GM12878 (cell line): ENCODE data around the gene RUFY3. TPM values are rescaled to one million over a fixed set of nuclear protein-coding genes. Genes with fewer than 3 reads are reported as not detected.
A peak's percentile ranks its signal among the peaks of the same experiment; 100 is the strongest.

Experiments used
- CREM ChIP-seq: IDR thresholded peaks from 2 replicates; pipeline ENCODE4 v1.6.1; 2014; ENCODE audit warnings: antibody characterized with exemption, low read depth
- EP300 ChIP-seq, 2 experiments: fragments of 150-350 bp in 1 of 2; IDR thresholded peaks; 2 replicates each; pipeline ENCODE4 v1.6.1; 2011 to 2012; ENCODE audit warnings: low read depth in 2 of 2, low read length in 2 of 2, borderline replicate concordance in 1 of 2, improper control_type of control experiment in 1 of 2, inconsistent platforms in 1 of 2; ENCODE audit not compliant: control insufficient read depth in 1 of 2
- ETV6 ChIP-seq, 2 experiments: fragments of 450-650 bp in 1 of 2; IDR thresholded peaks in 1 of 2; conservative IDR thresholded peaks in 1 of 2; 2 replicates each; pipeline ENCODE4 v1.6.1; 2014; ENCODE audit warnings: antibody characterized with exemption in 1 of 2, borderline replicate concordance in 1 of 2, low read depth in 1 of 2, mild to moderate bottlenecking in 1 of 2, moderate library complexity in 1 of 2
- IKZF1 ChIP-seq: fragments of 450-650 bp; conservative IDR thresholded peaks from 2 replicates; pipeline ENCODE4 v1.6.1; 2017; ENCODE audit warnings: antibody characterized with exemption, mild to moderate bottlenecking
- MTA3 ChIP-seq: IDR thresholded peaks from 2 replicates; pipeline ENCODE4 v1.6.1; 2012; ENCODE audit warnings: low read length, inconsistent platforms, borderline replicate concordance
- NR2C1 ChIP-seq: fragments of 450-650 bp; IDR thresholded peaks from 2 replicates; pipeline ENCODE4 v1.6.1; 2017; ENCODE audit warnings: antibody characterized with exemption, mild to moderate bottlenecking, moderate library complexity
- PML ChIP-seq: IDR thresholded peaks from 2 replicates; pipeline ENCODE4 v1.6.1; 2012; ENCODE audit warnings: low read length, inconsistent platforms
- SMAD5 ChIP-seq: IDR thresholded peaks from 2 replicates; pipeline ENCODE4 v1.6.1; 2016; ENCODE audit warnings: antibody characterized with exemption, low read depth
- TCF7 ChIP-seq: IDR thresholded peaks from 2 replicates; pipeline ENCODE4 v1.6.1; 2014; ENCODE audit warnings: antibody characterized with exemption, borderline replicate concordance
- polyA plus RNA-seq, 11 experiments: library from polyadenylated mRNA; depleted of rRNA in 4 of 11; unstranded in 6 of 11; stranded (reverse) in 5 of 11; fragments of >200 nt; fragmentation: Nextera tagmentation in 4 of 11; fragmentation: Illumina TruSeq in 1 of 11; extraction: Ambion mirVana in 4 of 11; extraction: Trizol in 1 of 11; gene quantifications; 1 replicate in 1 of 11; 2 replicates in 10 of 11; pipeline versions ENCODE4 v1.2.1 to v1.2.3, GENCODE V29; 2011 to 2016; ENCODE audit warnings: inconsistent platforms in 2 of 11, missing spikeins in 2 of 11, low read depth in 1 of 11
- total RNA-seq, 4 experiments: library from RNA; depleted of rRNA in 3 of 4; stranded (reverse); fragments of >200 nt in 3 of 4; fragmentation: Illumina TruSeq in 1 of 4; extraction: Trizol in 1 of 4; gene quantifications; 2 replicates each; pipeline versions ENCODE4 v1.2.1 to v1.2.3, GENCODE V29; 2013 to 2021
- TF ChIP-seq, protein P1 (sequence below): fragments of 450-650 bp; formaldehyde crosslinking; IDR thresholded peaks from 2 replicates; pipeline ENCODE4 v1.5.0; 2022; ENCODE audit warnings: mild to moderate bottlenecking, missing genetic modification characterization
- TF ChIP-seq, protein P2 (sequence below): fragments of 450-650 bp; IDR thresholded peaks from 2 replicates; pipeline ENCODE4 v1.6.1; 2017; ENCODE audit warnings: mild to moderate bottlenecking, low read depth, inconsistent platforms; ENCODE audit not compliant: poor library complexity, severe bottlenecking

Gene RUFY3
- total and polyA plus RNA-seq, 10 of the 15 experiments (the other 5 are each of a cell fraction or from before 2014, with no cell fraction given): 5.1 to 28.3 (median 13.1) TPM

DNA sequence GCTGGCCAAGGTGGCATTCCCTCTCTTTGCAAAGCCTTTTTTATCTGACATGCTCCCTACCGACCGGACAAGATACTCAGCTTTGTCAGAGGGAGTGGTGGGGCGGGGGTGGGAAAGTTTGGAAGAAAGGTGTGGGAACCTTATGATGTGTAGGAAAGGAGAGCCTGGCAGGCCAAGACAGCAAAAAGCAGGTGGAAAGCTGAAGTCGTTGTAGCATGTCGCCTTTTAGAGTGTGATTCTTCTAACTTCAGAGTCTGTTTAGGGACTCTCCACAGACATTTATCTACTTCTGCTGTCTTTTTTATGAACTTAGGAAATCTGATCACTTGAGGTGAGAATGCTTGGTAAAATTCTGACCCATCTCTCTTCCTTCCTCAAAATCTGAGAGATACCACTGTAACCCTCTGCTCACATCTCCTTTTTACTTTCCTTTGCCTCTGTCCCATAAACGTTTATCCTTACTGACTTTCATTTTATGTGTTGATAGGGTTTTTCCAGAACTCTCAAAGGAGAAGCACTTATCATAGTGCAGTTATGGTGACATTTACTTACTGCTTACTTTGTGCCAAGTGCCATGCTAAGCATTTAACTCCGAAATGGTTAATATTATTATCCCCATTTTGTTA, 8.2 kb upstream of the RUFY3 start (continued):
- TF ChIP-seq, protein P1, sequence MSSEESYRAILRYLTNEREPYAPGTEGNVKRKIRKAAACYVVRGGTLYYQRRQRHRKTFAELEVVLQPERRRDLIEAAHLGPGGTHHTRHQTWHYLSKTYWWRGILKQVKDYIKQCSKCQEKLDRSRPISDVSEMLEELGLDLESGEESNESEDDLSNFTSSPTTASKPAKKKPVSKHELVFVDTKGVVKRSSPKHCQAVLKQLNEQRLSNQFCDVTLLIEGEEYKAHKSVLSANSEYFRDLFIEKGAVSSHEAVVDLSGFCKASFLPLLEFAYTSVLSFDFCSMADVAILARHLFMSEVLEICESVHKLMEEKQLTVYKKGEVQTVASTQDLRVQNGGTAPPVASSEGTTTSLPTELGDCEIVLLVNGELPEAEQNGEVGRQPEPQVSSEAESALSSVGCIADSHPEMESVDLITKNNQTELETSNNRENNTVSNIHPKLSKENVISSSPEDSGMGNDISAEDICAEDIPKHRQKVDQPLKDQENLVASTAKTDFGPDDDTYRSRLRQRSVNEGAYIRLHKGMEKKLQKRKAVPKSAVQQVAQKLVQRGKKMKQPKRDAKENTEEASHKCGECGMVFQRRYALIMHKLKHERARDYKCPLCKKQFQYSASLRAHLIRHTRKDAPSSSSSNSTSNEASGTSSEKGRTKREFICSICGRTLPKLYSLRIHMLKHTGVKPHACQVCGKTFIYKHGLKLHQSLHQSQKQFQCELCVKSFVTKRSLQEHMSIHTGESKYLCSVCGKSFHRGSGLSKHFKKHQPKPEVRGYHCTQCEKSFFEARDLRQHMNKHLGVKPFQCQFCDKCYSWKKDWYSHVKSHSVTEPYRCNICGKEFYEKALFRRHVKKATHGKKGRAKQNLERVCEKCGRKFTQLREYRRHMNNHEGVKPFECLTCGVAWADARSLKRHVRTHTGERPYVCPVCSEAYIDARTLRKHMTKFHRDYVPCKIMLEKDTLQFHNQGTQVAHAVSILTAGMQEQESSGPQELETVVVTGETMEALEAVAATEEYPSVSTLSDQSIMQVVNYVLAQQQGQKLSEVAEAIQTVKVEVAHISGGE (CRISPR knock-in tag): no peak
- TF ChIP-seq, protein P2, sequence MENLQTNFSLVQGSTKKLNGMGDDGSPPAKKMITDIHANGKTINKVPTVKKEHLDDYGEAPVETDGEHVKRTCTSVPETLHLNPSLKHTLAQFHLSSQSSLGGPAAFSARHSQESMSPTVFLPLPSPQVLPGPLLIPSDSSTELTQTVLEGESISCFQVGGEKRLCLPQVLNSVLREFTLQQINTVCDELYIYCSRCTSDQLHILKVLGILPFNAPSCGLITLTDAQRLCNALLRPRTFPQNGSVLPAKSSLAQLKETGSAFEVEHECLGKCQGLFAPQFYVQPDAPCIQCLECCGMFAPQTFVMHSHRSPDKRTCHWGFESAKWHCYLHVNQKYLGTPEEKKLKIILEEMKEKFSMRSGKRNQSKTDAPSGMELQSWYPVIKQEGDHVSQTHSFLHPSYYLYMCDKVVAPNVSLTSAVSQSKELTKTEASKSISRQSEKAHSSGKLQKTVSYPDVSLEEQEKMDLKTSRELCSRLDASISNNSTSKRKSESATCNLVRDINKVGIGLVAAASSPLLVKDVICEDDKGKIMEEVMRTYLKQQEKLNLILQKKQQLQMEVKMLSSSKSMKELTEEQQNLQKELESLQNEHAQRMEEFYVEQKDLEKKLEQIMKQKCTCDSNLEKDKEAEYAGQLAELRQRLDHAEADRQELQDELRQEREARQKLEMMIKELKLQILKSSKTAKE: no peak
- TF ChIP-seq EP300 (IDR thresholded peaks at IDR 0.05; ENCODE audit: borderline replicate concordance in 1 of 2, control insufficient read depth in 1 of 2, low read depth in 2 of 2, low read length in 2 of 2) (0 out of 4 replicates have a peak, but pooled peaks of 1 of the 2 experiments have one; percentile 11), CREM (peak; percentile 27; the same call in 1 of the 2 replicates), IKZF1 (peak; percentile 65), ETV6 (conservative IDR thresholded peaks at IDR 0.05 in 1 of 2, IDR thresholded peaks at IDR 0.05 in 1 of 2; ENCODE audit: borderline replicate concordance in 1 of 2, low read depth in 1 of 2) (peak in 1 of 2 experiments; percentile 55; a peak in 1 of 4 replicates), NR2C1 (no peak), PML (no peak), TCF7 (peak; percentile 34; the same call in 1 of the 2 replicates), SMAD5 (no peak), MTA3 (0 out of 2 replicates have a peak, but pooled peaks have one; percentile 49)
